Stimulated activated CD4-positive, alpha-beta T cell treated with anti-CD3 and anti-CD28 coated beads, TNF-alpha, amount 100 ng/mL, for 24 hours (primary cell): Measurements from ENCODE around the gene MSI2.

Experiments
- DNase-seq, 3 experiments: peaks; one replicate each; pipeline ENCODE4 v3.0.0-alpha.2; 2020; ENCODE audit warnings: low read depth in 3 of 3

MSI2 gene

DNA sequence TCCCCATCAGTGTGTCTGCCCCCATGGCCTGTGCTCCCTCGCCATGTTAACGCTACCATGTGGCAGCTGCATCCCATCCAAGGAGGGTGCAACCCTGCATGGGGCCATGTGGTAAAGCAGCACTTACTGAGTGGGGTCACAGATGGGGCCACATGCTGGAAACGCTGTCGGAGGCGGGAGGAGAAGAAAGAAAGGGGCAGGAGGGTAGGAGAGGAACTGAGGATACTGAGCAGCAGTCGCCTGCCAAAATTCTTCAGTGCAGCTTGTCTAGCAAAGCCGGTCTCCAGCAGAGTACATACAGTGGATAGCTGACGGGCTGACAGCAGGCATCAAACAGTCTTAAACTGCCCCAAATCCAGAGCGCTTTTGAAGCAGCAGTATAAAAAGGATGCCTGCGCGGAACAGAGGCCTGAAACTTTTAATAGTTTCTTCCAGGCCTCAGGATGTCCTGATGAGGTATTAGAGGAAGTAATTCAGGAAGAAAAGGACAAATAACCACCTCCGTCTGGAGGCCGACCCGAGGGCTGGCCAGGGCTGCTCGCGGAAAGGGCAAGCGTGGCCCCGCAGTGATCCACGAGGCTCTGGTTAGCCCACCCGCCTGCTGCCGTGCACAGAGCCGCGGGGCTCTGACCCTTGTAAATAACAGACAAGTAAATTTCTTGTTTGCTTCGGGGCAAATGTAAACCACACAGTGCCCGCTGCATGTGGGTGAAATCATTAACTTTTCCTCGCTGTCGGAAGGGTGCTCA is 339.8 kb downstream of the MSI2 start:
- no peak for DNase-seq

DNA sequence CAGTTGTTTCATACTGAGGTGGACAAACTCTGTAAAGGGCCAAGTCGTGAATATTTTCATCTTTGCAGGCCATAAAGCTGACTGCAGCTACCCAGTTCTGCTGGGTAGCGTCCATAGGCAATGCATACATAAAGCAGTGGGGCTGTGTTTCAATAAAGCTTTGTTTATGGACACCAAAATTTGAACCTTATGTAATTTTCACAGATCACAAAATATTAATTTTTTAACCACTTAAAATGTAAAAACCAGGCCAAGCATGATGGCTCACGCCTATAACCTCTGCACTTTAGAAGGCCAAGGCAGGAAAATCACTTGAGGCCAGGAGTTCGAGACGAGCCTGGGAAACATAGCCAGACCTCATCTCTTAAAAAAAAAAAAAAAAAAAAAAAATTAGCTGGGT is 340.8 kb downstream of the MSI2 start:
- no peak for DNase-seq

DNA sequence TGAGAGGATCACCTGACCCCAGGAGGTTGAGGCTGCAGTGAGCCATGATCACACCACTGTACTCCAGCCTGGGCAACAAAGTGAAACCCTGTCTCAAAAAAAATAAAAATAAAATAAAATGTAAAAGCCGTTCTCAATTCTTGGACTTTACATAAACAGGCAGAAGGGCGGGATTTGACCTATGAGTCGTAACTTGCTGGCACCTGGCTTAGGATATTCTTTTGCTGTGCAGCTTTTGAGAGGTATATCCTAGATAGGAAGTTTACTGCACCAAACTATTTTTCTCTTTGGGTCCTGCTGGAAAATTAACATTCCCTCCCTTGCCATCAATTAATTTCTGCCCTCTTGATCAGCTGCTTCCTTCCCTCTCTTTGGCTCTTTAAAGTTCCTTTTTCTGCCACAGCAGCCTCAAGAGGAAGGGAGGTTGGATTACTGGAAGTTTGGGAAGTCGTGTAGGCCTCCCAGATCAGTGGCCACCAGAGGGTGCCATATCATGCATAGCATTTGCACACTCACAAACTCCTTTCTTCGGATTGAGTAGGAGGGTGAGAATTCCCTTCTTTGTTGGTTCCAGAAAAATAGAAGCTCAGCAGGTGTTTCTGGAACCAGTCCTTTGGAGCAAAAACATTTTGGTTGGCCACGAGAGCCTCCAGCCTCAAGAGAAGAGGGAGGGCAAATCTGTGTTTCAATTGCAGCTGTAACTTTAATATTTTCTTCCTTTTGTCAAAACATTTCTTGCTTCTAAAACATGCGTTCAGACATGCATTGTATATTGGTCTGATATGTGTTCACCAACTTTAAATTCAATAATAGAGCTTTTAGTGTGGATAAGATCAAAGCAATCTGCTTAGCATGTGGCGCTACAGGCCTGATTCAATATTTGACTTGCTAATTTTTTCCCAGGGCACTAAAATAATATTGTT is 341.5 kb downstream of the MSI2 start:
- no peak for DNase-seq

DNA sequence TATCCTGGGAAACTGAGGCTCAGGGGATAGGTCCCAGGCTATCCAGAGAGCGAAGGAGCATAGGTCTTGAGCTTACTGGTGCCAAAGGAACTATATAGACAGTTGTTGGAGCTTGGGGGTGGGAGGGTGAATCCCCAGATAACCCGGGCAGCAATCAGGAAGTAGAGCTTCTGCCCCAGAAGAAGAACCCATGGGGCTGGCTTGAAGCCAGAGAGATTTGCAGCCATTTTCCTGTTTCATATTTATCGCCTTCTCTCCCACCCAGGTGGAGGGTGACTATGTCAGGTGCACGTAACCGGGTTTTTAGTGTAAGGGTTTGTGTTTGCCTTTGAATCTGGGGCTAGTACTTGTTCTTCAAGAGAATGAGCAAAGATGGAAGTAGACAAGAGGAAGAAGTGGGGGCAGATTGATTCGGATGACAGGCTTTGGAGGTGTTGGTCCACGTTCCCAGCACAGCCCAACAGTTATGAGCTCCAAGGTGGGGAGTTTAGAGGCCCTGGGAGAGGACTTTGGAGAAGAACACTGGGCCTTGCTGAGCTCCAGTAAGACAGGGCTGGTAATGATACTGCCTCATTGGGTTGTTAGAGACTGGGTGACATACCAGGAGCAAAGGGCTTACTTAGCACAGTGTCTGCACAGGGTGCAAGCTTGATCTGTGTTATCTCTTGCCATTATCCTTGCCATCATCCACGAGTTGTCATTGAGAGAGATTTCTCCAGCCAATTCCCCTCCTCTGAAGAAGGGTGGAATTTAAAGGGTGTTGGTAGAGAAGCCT is 343.1 kb downstream of the MSI2 start:
- DNase-seq, result no peak

DNA sequence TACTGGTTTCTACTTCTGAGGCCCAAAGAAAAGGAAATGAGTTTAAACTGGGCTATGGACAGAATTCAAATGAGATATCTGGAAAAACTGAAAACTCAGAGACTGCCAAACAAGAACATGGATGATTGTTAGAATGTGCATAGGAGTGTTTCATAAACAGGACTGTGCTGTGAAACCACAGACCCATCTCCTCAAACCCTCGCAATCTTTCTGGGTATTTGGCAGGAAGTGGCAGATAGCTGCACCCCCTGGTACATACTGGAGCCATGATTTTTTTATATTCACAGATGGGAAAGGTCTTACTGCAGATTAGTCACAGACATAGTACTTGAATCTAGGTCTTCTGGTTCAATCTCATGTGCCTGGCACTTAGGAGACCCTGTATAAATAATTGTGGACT is 343.8 kb downstream of the MSI2 start:
- DNase-seq, result no peak

DNA sequence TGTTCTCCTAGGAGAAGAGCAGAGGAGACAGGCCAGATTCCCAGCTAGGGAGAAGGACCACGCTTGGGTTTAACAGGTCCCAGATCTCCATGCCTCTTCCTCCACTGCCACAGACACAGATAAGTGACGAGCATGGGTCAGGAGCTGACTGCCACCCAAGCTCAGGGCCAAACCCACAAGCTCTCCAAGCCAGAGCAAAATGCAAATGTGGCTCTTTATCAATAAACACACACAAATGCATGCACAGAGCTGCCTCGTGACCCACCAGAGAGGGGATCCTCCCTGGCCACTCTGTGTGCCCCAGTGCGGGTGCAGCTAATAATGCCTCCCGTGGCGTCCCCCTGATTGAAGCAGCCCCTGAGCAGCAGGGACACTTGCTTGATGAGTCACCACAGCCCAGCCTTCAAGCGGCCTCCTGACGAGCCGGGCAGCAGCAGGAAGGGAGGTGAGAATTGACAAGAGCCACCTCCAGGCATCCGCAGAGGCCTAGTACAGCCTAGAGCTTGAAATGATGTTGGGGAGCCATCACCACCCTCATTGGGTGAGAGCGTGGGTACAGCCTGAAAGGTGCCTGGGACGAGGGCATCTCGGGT is 344.9 kb downstream of the MSI2 start:
- no peak for DNase-seq

DNA sequence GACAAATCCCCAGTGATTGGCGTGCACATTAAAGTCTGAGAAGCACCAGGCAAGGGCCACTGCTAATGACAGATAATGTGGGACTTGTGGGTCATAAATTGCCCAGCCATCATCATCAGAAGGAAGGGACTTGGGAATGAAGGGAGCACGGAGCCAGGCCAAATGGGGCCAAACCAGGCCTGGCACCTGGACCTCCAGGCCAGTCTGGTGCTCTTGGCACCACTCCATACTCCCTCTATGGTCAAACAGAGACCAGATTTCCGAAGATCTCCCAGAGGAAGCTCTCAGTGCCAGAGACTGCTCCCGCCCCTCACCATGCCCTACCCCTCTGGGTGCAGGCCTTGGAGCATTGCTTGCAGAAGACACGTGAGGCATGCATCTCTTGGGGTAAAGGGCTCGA is 346.6 kb downstream of the MSI2 start:
- DNase-seq, result no peak

DNA sequence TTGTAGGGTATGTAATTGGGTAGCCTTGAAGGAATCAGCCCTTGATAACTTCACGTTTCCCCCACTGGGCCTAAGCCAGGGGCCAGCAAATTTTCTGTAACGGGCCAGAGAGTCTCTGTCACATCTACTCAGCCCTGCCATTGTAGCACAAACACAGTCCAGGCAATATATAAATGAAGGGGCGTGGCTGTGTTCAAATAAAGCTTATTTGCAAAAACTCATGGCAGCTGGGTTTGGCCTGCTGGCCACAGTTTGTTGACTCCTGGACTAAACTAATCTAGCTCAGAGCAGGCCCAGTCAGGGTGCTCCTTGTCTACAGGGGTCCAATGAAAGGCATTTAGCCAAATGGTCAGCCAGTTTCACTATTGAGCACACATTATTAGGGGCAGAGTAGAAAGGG is 347.2 kb downstream of the MSI2 start:
- DNase-seq, result no peak

DNA sequence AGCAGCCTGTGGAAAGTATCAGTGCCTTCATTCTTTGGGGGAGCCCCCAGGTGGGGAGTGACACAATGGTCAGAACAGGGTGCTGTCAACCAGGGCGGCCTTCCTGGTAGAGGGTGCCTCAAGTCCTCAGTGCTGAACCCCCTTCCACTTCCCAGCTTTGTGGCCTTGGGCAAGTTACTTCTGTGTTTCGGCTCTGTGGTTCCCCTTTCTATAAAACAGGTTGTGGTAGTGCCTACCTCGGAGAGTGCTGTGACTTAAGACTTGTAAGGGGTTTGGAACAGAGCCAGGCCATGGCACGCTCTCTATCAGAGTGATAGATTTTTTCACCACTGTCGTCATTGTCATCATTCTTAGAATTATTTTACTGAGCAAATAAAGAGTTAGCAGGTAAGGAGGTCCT is 347.7 kb downstream of the MSI2 start:
- DNase-seq, result peak; percentile 33 to 58 (median 41)

DNA sequence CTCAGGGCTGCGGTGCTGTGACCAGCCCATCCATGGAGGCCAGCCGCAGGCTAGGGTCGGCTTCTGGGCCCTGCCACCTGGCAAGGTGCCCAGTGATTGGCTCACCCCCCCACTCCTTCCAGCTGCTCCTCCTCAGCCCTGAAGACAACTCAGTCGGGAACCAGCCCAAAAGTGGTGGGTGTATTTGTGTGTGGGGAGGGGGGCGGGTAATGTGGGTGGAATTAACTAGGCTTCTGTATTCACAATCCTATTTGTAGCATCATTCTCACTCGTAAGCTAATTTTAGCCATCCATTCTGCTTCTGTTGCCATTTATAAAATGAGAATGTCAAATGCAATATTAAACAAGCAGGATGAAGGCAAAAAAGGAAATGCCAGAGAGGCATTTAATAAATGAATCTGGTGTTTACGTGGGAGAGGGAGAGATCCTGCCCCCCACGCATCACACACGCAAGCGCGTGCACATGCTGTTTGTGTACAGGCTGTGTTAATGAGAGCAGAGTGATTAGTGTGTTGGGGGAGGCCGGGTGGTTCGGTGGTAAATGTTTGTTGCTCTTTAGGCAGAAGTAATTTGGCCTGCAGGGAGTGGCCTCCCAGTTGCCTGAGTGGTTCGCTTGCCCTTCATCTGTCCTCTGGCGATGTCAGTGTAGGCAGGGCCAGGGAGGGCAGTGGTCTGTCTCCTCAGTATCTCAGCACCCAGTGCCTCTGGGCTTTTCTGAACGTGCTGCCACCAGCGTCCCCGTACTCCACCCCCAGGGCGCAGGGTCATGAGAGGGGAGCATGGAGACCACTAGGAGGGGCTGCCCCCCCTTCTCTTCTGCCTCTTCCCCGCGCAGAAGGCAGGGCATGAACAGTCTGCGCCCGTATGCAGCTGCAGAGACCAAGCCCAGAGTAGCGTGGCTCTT is 348.7 kb downstream of the MSI2 start:
- peak in 1 of 3 experiments; percentile 24 for DNase-seq

DNA sequence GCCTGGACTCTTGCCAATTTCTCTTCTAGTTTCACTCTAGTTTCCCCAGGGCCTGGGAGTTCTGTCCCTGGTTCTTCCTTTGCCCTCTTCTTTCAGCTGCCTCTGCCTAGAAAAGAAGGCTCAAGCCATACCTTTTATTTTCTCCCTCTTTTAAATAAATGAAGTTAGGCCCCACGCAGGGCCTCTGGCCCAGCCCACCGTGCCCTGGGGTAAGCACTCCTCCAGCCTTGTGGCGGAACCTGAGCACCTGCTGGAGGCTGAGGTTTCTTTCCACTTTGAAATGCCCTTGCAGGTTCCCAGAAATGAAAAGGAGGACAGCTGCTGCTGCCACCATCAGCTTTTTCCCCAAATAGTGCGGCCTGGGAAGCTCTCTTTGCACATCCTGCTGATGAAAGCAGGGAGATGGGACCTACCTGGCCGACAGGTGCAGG is 349.4 kb downstream of the MSI2 start:
- no peak for DNase-seq

DNA sequence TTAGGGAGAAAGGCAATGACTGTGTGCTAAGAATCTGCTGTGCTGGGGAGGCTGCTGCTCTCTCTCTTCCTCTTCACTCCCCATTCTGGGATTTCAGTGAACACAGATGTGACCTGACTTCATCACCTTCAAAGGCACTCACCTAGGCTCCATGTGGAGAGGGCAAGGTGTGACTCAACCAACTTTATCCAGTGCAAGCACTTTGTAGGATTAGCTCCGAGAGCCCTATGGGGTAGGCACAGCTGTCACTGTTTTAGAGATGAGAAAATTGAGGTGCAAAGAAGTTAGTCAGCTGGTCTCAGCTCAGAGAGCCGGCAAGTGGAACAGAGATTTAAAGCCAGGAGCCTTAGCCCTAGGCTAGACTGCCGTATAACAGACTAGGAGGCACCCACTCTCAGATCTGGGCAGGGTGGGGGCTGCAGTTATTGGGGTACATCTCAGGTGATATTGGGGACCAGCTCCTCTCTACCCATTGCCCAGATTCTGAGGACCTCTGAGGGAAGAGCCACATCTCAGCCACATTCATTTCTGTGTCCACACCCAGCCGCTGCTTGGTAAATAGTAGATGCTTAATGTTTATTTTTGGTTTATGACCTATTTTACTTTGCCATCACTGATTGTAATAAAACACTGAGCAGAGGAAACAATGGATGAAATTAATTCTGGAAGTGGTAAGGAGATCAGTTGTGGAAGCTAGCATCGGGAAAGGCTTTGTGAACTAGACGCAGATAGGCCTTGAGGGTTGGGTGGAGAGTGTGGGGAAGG is 350.0 kb downstream of the MSI2 start:
- DNase-seq, result no peak

DNA sequence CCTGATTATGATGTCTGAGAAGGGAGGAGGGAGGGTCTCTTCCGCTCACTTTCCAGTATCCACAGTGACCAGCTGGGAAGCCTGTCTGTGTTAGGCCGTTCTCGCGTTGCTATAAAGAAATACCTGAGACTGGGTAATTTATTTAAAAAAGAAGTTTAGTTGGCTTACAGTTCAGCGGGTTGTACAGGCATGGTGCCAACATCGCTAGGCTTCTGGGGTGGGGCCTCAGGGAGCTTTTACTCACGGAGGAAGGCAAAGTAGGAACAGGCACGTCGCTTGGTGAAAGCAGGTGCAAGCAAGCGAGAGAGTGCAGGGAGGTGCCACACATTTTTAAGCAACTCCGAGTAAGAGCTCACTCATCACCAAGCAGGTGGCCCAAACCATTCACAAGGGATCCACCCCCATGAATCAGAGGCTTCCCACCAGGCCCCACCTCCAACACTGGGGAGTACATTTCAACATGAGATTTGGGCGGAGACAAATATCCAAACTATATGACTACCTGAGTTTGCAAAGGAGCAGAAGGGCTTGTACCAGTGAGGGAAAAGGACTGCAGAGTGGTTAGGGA is 351.3 kb downstream of the MSI2 start:
- peak in 1 of 3 experiments; percentile 15 for DNase-seq

DNA sequence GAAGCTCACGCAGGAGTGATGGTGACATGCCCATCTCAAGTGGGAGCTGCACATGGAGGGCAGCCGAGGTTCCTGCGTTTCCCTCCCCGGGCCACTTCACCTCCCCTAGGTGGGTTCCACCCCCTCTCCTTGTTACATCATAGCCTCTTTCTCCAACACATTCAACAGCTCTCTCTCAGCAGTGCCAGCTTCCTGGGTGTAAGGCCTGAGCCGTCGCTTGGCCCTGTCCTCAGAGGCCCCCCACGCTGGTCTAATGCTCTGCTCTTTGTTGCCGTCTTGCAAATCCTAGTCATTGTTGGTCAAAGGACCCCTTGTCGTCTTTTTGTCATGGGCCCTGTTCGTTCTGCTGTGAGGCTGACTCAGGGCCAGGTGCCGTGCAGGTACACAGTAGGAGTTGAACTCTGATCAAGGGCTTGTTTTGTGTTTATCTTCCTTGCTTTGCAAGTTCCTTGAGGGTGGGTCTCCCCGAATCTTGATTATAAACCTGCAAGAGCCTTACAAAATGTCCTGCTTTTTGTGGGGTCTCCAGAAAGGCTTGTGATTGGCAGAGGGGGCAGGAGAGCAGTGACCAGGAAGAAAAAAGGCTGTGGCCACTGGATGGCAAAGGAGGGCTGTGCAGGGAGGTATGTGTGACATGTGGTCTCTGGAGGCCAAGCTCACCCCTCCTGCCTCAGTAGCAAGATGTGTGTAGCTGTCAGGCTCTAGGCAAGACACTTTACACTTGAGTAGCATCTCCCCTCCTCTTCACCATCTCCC is 352.2 kb downstream of the MSI2 start:
- DNase-seq, result no peak

DNA sequence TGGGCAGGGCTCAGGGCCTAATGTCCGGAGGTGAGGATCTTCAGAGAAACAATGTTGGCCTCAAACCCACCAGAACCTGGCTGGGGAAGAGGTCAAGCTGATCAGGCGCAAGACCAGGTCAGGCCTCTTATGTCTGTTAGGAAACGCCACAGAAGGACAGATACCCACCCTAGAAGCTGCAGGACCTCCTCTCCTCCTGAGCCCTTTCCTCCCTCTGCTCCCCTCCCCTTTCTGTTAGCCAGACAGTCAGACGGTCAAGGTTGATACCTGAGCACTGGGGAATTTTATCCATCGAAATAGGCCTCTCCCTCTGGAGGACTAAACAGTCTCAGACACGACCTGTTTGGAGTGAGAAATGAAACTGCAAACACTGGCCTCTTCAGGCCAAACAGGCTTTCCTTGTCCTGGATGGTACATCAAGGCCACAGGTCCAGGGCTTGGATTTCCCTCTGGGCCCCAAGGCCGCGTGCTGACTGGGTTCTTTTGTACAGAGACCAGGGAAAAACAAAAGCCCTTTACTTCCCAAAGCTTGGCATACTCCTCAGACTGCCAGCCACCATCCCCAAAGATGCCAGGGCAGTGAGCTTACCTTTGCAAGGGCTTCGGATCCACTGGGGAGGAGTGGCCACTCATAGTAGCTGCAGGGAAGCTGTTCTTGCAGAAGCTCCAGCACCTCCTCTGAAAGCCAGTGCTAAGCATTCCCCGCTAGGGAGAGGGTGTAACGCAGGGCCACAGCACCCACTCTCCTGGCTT is 353.0 kb downstream of the MSI2 start:
- no peak for DNase-seq

DNA sequence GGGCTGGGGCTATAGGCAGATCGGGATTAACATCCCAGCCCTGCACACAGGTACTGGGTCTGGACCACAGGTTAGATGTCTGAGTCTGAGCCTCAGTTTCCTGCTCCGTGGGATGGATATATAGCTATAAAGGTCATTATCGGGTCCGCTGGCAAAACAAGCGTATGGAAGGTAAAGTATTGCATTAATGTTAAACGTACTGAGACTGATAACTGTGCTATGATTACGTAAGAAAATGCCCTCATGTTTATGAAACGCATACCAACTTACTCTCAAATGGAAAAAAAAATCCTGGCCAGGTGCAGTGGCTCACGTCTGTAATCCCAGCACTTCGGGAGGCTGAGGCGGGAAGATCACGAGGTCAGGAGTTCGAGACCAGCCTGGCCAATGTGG is 353.6 kb downstream of the MSI2 start:
- no peak for DNase-seq

DNA sequence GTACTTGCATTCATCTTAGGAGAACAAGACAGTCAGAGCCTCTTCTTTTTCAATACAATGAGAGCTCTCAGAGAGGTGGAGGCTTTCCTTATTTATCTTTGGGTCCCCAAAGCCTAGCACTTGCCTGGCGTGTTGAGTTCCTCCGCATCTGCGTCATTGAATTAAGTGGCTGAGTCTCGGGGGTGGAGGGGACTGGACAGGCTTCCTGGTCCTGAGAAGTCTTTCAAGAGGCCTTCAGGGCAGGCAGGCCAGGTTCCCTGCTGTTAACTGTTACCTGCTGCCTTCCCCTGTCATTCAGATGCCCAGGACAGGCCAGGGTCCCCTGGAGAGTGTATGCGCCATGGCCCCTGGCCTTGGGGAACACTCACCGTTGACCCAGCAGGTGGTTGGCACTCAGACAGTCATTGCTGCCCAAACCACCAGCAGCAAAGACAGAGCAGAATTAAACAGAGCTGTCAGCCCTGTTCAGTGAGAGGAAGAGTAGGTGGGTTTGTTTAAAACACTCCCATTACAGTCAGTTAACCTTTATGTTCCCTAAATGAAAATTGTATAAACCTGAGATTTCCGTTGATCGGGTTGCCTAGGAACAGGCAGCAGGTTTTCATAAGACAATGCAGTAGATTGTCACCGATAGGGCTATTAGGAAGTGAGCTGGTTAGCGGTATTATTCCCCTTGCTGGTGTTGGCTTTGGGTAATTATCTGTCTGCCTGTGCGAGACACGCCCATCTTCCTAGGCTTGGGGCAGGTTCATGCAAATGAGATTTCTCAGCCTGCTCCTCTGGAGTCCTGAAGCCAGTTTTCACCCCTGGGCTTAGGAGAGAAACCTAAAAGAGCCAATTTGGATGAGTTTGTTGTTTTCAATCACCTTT is 356.1 kb downstream of the MSI2 start:
- no peak for DNase-seq
